GM12891 (cell line): Measurements from ENCODE around the gene C9orf72.
"Not testable (repeated sequence)": the region's sequence is repeated elsewhere in the genome, so short reads cannot be mapped to it uniquely, and the experiment has no call there.

Experiments used
- POLR2A ChIP-seq: IDR thresholded peaks from 2 replicates; pipeline ENCODE4 v1.6.1; 2011; ENCODE audit warnings: low read depth, low read length, control low read depth
- POLR2AphosphoS5 ChIP-seq: IDR thresholded peaks from 2 replicates; pipeline ENCODE4 v1.6.1; 2011; ENCODE audit warnings: low read depth, low read length, control low read depth
- POU2F2 ChIP-seq: IDR thresholded peaks from 2 replicates; pipeline ENCODE4 v1.6.1; 2011; ENCODE audit warnings: low read depth, mild to moderate bottlenecking, control low read depth, low read length, moderate library complexity
- SPI1 ChIP-seq: IDR thresholded peaks from 2 replicates; pipeline ENCODE4 v1.6.1; 2011; ENCODE audit warnings: low read depth, low read length, control low read depth
- TAF1 ChIP-seq: IDR thresholded peaks from 2 replicates; pipeline ENCODE4 v1.6.1; 2011; ENCODE audit warnings: low read depth, low read length, control low read depth

DNA sequence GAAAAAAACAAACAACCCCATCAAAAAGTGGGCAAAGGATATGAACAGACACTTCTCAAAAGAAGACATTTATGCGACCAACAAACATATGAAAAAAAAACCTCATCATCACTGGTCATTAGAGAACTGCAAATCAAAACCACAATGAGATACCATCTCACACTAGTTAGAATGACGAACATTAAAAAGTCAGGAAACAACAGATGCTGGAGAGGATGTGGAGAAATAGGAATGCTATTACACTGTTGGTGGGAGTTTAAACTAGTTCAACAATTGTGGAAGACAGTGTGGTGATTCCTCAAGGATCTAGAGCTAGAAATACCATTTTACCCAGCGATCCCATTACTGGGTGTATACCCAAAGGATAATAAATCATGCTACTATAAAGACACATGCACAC lies 72.4 kb downstream of the C9orf72 start:
- TF ChIP-seq POLR2A, POLR2AphosphoS5, TAF1, POU2F2, SPI1: not testable (repeated sequence)
